Skeletal muscle satellite cell (primary cell): Measurements from ENCODE around the gene TSPAN4.

Source experiments
- H3K27me3 ChIP-seq: 2 replicates; pipeline ENCODE4 v1.7.0; 2013; ENCODE audit warnings: low read length; ENCODE audit not compliant: control insufficient read depth, insufficient read depth
- H3K36me3 ChIP-seq: 2 replicates; pipeline ENCODE4 v1.7.0; 2013; ENCODE audit warnings: mild to moderate bottlenecking, control low read depth, low read length; ENCODE audit not compliant: insufficient read depth
- H3K4me1 ChIP-seq: 2 replicates; pipeline ENCODE4 v1.7.0; 2013; ENCODE audit warnings: low read length; ENCODE audit not compliant: control insufficient read depth, insufficient read depth
- H3K4me2 ChIP-seq: 2 replicates; pipeline ENCODE4 v1.7.0; 2013; ENCODE audit warnings: mild to moderate bottlenecking, low read length
- H3K4me3 ChIP-seq: 2 replicates; pipeline ENCODE4 v1.7.0; 2013; ENCODE audit warnings: low read length
- H3K9ac ChIP-seq: 2 replicates; pipeline ENCODE4 v1.7.0; 2013; ENCODE audit warnings: mild to moderate bottlenecking, low read depth, low read length, moderate library complexity
- H3K9me3 ChIP-seq: replicated peaks from 2 replicates; pipeline ENCODE4 v1.7.0; 2013; ENCODE audit warnings: mild to moderate bottlenecking, control low read depth, low read length

TSPAN4 gene

GRCh38 chr11:852762-853161, 10.1 kb downstream of the TSPAN4 start:
- Histone ChIP-seq H3K9me3 (no peaks in the 10 kb centered on the region), H3K4me3 (no peak overlapping the region), H3K4me2 (no peak overlapping the region), H3K4me1 (peaks cover 14% of the 10 kb centered on the region), H3K36me3 (peaks cover 21% of the 10 kb centered on the region), H3K9ac (no peak overlapping the region), H3K27me3 (no peaks in the 10 kb centered on the region)

DNA sequence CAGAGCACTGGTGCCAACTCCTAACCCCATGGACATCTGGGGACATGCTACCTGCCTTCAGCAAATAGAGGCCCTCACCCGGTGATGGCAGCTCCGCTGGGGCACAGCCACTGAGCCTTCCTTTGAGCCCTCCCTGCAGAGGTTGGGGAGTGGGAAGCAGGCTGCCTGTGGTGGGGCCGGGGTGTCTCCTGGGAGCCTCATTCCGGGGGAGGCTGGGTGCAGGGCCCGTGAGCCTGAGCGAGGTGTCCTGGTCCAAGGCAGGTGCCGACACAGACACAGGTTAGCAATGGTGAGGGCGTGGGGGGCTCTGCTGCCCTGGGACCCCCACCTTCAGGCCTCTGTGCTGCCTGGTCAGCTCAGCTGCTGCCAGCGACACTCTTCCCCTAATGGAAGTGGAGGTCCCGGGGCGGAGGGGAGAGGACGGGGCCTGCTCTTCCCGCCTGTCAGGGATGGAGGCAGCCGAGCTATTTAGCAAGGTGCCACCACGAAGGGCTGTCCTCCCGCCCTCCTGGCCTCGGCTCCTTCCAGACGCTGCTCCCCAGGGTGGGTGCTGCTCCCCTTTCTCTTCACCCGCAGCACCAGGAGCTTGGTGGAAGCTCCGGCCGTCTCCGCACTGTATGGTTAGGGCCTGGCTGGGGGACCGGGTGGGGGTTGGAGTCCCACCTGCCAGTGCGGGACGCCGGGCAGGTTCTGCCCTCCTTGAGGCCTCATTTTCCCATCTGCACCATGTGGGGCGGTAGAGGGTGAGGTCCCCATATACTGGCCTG, 11.2 kb downstream of the TSPAN4 start:
- H3K36me3 ChIP-seq, result peaks cover 20% of the 10 kb centered on the region
- peaks cover 5% of the 10 kb centered on the region for H3K4me1 ChIP-seq

DNA sequence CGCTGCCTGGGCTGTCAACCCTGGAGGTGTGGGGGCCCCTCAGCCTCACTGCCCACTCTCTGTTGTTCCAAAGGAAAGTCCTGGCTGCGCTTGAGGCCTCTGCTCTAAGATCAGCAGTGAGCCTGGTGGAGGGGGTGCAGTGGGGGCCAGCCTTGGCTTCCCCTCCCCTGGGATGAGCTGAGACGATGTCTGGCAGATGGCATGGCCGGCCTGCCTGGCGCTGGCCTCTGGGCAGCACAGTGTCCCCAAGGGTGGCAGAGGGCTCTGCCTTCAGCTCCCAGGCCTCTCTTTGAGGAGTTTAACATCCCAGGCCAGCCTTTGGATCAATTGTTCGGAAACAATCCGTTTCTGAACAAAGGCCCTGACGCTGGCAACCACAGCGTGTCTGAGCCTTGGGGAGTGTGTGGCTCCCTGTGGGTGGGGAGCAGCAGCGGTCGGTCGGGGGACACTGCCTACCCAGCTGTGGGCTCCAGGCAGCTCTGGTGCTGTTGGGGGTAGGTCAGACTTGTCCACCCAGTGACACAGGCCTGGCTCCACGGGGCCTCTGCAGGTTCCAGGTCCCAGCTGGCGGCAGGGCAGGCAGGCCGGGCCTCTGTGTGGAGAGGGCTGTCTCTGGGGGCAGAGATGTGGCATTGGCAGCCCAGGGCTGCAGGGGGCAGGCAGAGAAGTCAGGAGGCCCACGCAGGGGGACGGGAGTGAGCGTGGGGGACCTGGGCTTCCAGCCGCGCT, 12.1 kb downstream of the TSPAN4 start:
- Histone ChIP-seq H3K4me1 (peaks cover 5% of the 10 kb centered on the region), H3K27me3 (no peaks in the 10 kb centered on the region), H3K36me3 (peaks cover 20% of the 10 kb centered on the region), H3K9me3 (no peaks in the 10 kb centered on the region), H3K4me2 (no peak overlapping the region), H3K4me3 (no peak overlapping the region), H3K9ac (no peak overlapping the region)

More for the DNA sequence above, 11.2 kb downstream of the TSPAN4 start:
- Histone ChIP-seq H3K9me3 (no peaks in the 10 kb centered on the region), H3K4me3 (no peak overlapping the region), H3K27me3 (no peaks in the 10 kb centered on the region), H3K4me2 (no peak overlapping the region), H3K9ac (no peak overlapping the region)

DNA sequence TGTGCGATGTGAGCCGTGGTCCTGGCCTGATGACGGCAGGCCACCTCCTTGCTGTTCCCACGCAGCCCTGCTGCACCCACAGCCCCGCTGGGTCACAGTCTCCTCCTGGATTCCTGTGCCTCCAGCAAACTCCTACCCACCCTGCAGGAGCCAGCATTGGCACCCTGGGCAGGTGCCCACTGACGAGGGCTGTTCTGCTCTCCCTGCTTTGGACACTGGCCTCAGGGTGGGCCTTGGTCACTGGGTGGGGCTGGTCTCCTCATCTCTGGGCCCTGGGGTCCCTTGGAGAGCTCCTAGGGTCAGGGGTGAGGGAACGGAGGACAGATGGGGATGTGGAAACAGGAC, 12.7 kb downstream of the TSPAN4 start:
- no peak overlapping the region for H3K9ac ChIP-seq
- no peaks in the 10 kb centered on the region for H3K9me3 ChIP-seq
- no peak overlapping the region for H3K4me2 ChIP-seq
- H3K4me1 ChIP-seq, result peaks cover 8% of the 10 kb centered on the region
- no peak overlapping the region for H3K4me3 ChIP-seq
- H3K27me3 ChIP-seq, result no peaks in the 10 kb centered on the region
- H3K36me3 ChIP-seq, result peaks cover 20% of the 10 kb centered on the region

GRCh38 chr11:855796-856195, 13.1 kb downstream of the TSPAN4 start:
- Histone ChIP-seq H3K27me3 (no peaks in the 10 kb centered on the region), H3K9ac (no peak overlapping the region), H3K9me3 (no peaks in the 10 kb centered on the region), H3K4me2 (no peak overlapping the region), H3K36me3 (peaks cover 17% of the 10 kb centered on the region), H3K4me1 (peaks cover 8% of the 10 kb centered on the region), H3K4me3 (no peak overlapping the region)

GRCh38 chr11:856397-856796, 13.7 kb downstream of the TSPAN4 start:
- H3K27me3 ChIP-seq, result no peaks in the 10 kb centered on the region
- no peak overlapping the region for H3K9ac ChIP-seq

DNA sequence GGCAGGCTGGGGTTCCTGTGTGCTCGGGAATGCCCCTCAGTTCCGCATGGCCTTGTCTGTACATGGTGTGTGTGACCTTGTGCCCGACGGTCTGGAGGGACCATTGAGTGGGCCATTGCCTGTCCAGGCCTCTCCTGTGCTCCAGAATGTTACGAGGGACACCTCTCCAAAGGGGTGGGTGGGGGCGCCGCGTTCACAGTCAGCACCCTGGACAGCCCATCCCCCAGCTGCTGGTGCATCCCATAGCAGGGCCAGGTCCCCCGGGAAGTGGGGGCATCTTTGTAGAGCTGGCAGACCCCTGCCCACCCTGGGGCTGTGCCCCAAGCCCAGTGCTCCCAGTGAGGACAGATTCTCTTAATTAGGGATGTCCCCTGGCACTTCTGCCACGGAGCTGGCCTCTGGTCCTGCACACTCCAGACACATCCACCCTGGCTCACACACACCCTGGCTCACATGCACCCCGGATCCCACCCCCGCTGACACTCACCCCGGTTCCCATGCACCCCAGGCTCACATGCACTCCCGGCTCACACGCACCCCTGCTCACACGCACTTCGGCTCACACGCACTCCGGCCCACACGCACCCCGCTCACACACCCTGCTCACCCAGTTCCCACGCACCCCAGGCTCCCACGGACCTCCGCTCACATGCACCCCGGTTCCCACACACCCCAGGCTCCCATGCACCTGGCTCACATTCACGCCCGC, 15.6 kb downstream of the TSPAN4 start:
- Histone ChIP-seq H3K9ac (no peak overlapping the region), H3K4me2 (no peak overlapping the region), H3K9me3 (no peaks in the 10 kb centered on the region), H3K4me1 (peaks cover 8% of the 10 kb centered on the region), H3K4me3 (no peak overlapping the region), H3K36me3 (peaks cover 23% of the 10 kb centered on the region), H3K27me3 (no peaks in the 10 kb centered on the region)

More at GRCh38 chr11:856397-856796, 13.7 kb downstream of the TSPAN4 start:
- H3K4me3 ChIP-seq, result no peak overlapping the region
- H3K4me2 ChIP-seq, result no peak overlapping the region
- H3K36me3 ChIP-seq, result peaks cover 14% of the 10 kb centered on the region
- H3K4me1 ChIP-seq, result peaks cover 8% of the 10 kb centered on the region
- H3K9me3 ChIP-seq, result no peaks in the 10 kb centered on the region

DNA sequence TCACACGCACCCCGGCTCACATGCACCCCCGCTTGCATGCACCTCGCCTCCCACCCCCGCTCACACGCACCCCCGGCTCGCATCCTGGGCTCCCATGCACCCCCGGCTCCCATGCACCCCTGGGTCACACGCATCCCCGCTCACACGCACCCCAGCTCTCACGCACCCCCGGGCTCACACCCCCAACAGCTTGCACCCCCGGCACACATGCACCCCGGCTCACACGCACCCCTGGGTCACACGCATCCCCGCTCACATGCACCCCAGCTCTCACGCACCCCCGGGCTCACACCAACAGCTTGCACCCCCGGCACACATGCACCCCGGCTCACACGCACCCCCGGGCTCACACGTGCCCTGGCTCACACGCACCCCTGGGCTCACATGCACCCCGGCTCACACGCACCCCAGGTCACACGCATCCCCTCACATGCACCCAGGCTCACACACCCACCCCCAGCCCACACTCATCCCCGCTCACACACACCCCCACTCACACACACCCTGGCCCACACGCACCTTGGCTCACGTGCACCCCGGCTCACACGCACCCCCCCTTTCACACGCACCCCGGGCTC, 16.2 kb downstream of the TSPAN4 start:
- no peaks in the 10 kb centered on the region for H3K27me3 ChIP-seq

GRCh38 chr11:859394-860131, 16.9 kb downstream of the TSPAN4 start:
- peak overlapping the region; percentile 4 for H3K4me2 ChIP-seq
- H3K4me3 ChIP-seq, result no peak overlapping the region
- no peaks in the 10 kb centered on the region for H3K27me3 ChIP-seq
- no peaks in the 10 kb centered on the region for H3K9me3 ChIP-seq
- H3K36me3 ChIP-seq, result peaks cover 36% of the 10 kb centered on the region
- peaks cover 8% of the 10 kb centered on the region for H3K4me1 ChIP-seq
- H3K9ac ChIP-seq, result no peak overlapping the region

More for the DNA sequence above, 16.2 kb downstream of the TSPAN4 start:
- peaks cover 8% of the 10 kb centered on the region for H3K4me1 ChIP-seq
- H3K36me3 ChIP-seq, result peaks cover 29% of the 10 kb centered on the region
- H3K9ac ChIP-seq, result no peak overlapping the region
- H3K4me3 ChIP-seq, result no peak overlapping the region
- no peak overlapping the region for H3K4me2 ChIP-seq
- H3K9me3 ChIP-seq, result no peaks in the 10 kb centered on the region

DNA sequence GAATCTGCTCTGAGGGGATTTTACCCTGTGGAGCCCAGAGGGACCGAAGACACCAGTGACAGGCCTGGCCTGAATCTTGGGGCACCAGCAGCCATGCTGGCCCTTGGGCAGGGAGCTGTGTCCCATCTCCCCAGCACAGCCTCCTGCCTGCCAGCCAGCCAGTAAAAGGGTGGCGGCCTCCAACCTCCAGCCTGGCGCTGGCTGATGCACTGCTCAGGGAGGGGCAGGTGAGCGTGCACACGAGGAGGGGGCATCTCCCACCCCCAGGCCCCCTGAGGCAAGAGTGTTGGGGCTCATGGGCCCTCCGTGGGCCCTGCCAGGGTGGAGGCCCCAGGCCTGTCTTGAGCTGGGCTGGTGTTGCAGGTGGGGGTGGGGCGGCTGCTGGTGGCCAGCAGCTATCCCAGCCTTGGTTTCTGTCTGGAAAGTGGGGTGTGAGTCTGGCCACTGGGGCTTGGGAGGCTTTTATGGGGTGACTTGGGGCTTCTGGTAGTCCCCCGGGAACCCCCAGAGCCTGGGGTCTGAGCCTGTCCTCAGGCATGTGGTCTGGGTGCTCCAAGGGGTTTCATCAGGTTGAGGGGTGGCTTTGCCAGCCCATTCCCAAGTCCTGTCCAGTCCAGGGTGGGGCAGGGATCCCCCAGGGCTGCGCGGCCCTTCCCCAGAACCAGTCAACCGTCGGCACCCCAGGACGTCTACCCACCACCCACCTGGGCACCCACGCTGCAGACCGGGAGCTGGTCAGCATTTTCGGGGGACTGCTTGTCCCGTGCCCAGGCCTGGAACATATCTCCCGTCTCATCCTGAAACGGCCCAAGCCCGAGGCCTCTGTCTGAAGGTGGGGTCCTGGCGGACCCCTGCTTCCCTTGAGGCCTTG, 17.8 kb downstream of the TSPAN4 start:
- H3K9ac ChIP-seq, result no peak overlapping the region
- peaks cover 8% of the 10 kb centered on the region for H3K4me1 ChIP-seq
- H3K36me3 ChIP-seq, result peaks cover 42% of the 10 kb centered on the region
- no peak overlapping the region for H3K4me2 ChIP-seq
- H3K9me3 ChIP-seq, result no peaks in the 10 kb centered on the region
- H3K27me3 ChIP-seq, result no peaks in the 10 kb centered on the region
- H3K4me3 ChIP-seq, result no peak overlapping the region
